NCI-H2227 treated with DMSO at 0.1 percent for 48 hours (cell line): Measurements from ENCODE around the gene FOXL3.
"Not testable (repeated sequence)": the region's sequence is repeated elsewhere in the genome, so short reads cannot be mapped to it uniquely, and the experiment has no call there.

Experiments used
- DNase-seq: peaks from one replicate; lab custom pipeline; 2025; lab: John Stamatoyannopoulos, UW

The FOXL3 gene

DNA sequence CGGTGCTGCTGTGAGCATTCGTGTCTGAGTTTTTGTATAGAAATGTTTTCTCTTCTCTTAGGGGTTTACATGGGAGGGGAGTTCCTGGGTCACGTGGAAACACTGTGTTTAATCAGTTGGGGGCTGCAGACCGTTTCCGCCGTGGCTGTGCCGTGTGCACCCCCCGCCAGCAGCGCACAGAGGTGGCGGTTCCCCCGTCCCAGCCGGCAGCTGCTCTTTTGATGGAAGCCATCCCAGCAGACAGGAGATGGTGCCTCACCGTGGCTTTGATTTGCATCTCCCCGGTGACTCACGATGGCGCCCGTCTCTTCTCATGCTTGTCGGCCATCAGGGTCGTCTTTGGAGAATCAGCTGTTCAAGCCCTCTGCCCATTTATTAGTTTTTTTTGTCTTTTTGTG is 34.9 kb upstream of the FOXL3 start:
- DNase-seq, result no peak

DNA sequence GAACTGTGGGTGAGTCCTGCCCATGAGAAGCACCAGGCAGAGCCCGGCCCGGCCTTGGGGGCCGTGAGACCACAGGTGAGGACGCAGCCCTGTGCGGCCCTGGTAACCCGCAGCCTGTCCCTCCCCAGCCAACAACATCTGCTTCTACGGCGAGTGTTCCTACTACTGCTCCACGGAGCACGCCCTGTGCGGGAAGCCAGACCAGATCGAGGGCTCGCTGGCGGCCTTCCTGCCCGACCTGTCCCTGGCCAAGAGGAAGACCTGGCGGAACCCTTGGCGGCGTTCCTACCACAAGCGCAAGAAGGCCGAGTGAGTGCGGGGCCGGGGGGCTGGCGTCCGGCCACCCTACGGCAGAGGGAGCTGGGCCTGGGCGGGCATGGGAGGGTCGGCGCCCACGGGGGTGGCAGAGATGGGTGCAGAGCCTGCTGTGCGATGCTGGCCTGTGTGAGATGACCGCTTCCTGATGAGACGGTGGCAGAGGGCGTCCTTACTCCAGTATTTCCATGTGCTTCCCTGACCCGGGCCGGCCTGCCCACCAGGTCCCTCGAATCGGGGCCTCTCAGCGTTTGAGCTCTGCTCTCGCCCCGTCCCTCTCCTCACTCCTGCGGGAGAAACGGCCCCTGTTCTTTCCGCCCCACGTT is 34.1 kb upstream of the FOXL3 start:
- no peak for DNase-seq

DNA sequence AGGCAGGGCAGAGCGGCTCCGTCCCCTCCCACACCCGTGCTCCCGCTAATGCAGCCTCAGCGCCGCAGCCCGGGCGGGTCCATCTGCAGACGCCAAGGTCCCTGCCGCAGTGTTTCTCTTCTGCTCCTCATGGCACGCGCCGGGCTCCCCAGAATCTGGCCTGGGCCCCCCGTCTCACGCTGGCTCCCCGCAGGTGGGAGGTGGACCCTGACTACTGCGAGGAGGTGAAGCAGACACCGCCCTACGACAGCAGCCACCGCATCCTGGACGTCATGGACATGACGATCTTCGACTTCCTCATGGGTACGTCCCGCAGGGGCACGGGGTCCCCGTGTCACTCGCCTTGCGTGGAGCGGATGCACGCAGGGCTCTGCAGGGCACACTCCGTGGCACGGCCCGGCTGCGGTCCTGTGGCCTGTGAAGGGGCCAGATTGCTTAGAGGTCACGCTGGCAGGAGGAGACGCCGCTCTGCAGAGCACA is 33.5 kb upstream of the FOXL3 start:
- no peak for DNase-seq

DNA sequence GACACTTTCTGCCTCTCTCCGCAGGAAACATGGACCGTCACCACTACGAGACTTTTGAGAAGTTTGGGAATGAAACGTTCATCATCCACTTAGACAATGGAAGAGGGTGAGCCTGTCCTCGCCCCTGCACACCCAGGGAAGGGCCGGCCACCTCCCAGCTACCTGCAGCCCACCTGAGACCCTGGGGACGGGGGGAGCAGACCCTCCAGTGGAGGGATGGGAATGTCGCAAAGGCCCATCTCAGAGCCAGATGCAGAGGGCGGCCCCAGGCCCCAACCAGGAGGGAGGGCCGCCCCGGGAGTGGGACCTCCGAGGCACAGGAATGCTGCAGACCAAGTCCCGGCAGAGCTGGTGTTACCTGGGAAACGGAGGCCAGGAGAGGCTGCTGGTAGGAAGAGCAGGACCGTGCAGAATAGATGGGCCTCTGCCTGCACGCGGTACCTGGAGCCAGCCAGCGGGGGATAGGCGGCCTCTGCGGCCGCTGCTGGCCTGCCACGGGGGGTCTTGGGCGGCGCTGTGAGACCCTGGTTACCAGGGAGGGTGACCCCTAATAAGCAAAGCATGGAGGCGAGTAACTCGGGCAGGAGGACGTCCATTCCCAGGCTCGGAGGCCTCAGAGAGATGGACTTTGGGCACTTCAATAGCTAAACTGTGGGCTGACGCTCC is 32.9 kb upstream of the FOXL3 start:
- DNase-seq, result no peak

DNA sequence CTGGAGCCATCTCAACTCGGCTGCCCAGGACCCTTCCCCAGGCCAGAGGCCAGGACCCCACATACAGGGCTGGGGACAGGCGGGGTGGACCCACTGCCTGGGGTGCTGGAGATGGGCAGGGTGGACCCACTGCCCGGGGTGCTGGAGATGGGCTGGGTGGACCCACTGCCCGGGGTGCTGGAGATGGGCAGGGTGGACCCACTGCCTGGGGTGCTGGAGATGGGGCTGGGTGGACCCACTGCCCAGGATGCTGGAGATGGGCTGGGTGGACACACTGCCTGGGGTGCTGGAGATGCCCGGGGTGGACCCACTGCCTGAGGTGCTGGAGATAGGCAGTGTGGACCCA is 32.4 kb upstream of the FOXL3 start:
- no peak for DNase-seq

DNA sequence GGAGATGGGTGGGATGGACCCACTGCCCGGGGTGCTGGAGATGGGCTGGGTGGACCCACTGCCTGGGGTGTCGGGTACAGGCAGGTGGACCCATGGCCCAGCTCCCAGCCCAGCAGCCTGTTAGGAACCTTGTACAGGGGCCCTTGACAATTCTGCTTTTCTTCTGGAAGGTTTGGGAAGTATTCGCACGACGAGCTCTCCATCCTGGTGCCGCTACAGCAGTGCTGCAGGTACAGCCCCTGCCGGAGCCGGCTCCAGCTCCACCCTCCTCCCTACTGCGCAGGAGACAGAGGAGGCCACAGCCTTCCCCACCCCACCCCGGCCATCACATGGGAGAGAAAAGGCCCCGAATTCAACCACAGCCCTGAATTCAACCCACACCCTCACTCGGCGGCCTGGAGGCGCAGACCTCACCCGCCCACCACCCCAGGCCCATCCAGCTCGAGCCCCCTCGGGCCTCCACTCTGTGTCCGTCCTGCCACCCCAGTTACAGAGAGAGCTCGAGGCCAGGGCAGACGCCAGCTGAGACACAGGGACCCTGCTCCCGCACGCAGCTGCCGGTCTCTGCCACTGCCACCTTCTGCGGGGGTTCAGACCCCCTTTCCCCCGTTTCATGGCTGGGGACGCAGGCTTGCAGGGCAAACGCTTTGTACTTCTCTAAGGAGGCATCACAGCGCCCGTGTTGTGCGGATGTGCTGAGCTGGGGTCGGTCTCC is 31.3 kb upstream of the FOXL3 start:
- no peak for DNase-seq

DNA sequence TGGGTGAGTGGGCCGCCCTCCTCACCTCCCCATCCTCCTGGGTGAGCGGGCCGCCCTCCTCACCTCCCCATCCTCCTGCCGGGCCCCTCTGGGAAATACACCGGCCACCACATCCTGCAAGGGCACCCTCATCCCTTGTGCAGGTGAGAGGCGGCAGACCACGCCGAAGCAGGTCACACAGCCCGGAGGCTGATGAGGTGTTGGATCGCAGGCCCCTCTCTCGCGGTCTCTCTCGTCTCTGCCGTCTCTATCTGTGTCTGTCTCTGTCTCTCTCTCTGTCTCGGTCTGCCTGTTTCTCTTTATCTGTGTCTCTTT is 30.8 kb upstream of the FOXL3 start:
- no peak for DNase-seq

DNA sequence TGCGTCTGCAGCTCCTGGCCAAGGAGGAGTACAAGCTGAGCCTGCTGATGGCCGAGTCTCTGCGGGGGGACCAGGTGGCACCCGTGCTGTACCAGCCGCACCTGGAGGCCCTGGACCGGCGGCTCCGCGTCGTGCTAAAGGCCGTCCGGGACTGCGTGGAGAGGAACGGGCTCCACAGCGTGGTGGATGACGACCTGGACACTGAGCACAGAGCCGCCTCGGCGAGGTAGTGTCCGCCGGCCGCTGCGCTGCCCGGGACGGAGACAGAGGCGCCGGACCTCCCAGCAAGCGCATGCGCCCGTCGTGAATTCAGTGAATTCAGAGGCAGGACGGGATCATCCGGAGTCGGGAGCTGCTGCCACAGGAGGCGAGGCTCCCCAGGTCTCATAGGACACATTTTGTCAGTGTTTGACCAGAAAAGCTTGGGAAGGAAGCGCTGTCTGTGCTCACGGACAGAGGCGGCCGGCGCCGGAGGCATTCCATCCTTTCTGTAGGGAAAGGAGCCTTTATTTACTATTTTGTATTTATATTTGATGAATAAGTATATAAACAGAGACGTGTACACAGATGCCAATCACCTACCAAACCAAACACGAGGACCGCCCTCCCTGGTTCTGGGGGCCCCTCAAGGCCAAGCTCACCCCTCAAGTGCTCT is 30.1 kb upstream of the FOXL3 start:
- DNase-seq, result no peak

DNA sequence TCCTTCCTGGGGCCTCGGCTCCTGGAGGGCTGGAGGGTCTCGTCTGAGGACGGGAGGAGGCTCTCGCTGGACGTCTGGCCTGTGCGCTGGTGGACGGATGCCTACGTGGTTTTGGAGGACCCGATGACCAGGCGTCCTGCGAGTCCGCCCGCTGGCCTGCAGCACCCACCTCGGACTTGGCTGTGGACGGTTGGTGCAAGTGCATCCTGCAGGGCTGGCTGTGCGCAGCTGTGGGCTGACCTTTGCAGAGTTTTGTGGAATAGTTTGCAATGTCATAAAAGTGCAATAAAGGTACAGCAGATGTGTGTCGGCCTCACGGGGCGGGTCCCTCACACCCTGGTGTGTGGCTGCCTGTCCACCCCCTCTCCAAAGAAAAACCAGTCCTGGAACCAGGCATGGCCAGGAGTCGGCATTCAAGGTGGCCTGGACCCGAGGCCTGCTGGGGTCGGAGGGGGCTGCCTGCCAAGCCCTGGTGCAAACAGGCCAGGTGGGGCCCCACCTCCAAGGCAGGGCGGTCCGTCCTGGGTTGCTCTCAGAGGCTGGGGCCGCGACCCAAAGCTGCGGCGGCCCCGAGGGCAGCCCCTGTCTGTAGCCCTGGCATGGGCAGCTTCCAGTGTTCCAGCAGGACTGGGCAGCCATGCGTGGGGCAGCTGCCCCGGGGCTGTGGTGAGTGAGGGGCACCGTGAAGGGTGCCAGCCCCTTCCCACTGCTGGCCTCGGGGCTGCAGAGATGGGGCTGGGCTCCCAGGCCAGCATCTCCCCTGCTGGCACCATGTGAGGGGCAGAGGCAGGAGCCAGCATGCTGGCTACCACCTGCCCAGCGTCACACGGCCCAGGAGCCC is 29.3 kb upstream of the FOXL3 start:
- DNase-seq, result no peak

DNA sequence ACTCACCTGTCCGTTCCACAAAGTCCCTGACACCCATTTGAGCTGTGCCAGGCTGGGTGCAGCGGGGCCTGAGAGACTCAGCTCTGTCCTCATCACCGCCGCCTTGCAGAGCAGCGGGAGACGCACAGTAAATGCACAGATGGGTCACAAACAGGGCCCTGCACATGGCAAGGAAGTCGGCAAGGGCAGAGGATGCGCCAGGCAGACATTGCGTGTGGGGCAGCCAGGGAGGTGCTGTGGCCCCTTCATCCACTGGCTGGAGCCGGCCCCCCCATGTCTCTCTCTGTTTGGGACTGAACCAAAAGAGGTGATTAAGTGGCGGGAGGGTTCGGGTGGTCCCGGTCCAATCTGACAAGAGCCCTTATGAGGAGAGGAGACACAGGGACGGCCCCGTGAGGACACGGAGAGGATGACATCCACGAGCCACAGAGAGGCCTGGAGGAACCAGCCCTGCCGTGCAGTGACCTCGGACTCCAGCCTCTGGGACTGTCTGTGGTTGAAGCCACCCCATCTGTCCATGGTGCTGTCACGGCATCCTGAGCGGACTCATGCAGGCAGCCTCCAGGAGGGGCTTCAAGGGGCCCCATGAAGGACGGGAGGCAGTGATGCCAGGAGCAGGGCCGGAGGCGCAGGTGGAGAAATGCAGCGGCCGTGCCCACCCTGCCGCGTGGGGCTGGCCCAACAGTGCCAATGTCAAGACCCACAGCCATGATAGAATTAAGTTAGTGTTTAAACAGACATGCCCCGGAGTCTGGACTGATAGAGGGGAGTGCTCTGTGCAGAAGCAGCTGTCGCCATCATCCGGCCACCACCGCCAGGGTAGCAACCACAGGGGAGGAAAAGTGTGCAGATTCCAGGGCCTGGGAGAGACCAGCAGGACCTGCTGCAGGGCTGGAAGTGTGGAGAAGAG is 28.4 kb upstream of the FOXL3 start:
- DNase-seq, result no peak

DNA sequence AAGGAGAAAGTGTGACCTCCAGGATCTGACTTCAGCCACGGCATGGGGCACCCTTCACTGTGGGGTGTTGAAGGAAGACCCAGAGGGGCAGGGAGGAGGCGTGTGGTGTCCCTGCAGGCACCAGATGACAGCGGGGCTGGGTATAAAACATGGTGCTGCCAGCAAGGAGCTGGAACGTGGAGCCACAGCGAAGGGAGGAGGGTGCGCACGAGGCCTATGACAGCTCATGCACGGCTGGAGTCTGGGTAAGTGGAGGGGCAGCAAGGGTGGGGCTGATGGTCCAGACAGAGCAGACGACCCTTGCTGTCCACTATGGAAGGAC is 27.8 kb upstream of the FOXL3 start:
- DNase-seq, result no peak

DNA sequence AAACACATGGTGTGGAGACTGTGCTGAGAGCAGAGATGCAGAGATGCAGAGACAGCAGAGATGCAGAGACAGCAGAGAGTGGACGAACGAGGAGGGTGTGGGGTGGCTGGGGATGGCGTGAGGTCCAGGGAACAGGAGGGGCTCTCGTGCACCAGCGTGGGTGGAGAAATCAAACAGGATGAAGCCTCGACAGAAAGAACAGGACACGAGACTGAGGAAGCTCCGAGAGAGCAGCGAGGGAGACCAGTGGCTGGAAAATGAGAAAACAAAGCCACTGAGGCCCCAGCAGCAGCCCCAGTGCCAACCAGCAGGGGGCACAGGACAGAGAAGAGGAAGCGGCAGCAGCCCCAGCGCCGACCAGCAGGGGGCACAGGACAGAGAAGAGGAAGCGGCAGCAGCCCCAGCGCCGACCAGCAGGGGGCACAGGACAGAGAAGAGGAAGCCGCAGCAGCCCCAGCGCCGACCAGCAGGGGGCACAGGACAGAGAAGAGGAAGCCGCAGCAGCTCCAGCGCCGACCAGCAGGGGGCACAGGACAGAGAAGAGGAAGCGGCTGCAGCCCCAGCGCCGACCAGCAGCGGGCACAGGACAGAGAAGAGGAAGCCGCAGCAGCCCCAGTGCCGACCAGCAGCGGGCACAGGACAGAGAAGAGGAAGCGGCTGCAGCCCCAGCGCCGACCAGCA is 27.2 kb upstream of the FOXL3 start:
- DNase-seq, result not testable (repeated sequence)

DNA sequence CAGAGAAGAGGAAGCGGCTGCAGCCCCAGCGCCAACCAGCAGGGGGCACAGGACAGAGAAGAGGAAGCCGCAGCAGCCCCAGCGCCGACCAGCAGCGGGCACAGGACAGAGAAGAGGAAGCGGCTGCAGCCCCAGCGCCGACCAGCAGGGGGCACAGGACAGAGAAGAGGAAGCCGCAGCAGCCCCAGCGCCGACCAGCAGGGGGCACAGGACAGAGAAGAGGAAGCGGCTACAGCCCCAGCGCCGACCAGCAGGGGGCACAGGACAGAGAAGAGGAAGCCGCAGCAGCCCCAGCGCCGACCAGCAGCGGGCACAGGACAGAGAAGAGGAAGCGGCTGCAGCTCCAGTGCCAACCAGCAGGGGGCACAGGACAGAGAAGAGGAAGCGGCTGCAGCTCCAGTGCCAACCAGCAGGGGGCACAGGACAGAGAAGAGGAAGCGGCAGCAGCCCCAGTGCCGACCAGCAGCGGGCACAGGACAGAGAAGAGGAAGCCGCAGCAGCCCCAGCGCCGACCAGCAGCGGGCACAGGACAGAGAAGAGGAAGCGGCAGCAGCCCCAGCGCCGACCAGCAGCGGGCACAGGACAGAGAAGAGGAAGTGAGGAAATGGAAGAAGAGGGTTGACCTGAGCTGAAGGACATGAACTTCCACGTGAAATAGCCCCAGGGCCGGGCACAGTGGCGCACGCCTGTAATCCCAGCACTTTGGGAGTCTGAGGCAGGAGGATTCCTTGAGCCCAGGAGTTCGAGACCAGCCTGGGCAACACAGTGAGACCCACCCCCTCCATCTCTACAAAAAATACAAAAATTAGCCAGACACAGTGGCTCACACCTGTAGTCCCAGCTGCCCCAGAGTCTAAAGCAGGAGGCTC is 26.3 kb upstream of the FOXL3 start:
- DNase-seq, result not testable (repeated sequence)

DNA sequence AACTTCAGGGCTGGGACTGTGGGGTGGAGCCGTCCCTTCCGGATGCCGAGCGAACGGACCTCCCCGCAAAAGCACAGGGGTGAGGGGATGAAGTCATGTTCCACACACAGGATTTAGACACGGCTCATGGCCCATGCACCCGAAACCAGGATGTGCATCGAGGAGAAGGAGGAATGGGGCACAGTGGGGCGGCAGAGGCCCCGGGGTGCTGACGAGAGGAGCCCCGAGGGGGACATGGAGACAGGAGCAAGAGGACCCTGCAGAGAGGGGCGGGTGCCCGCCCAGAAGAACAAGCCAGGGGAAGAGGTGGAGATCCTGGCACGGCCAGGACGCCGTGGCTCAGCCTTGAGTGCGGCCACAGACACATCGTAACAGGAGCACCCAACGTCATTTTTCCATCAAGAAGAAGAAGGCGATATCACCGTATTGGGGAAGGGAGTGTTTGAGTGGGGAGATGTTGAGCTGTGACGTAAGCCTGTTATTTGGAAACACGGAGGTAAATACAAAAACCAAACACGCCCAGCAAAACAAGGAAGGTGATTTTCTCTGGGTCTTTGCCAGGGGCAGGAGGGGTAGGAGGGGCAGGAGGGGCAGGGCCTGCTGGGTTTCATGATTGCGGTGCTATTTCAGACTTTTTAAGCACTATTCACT is 25.3 kb upstream of the FOXL3 start:
- no peak for DNase-seq

DNA sequence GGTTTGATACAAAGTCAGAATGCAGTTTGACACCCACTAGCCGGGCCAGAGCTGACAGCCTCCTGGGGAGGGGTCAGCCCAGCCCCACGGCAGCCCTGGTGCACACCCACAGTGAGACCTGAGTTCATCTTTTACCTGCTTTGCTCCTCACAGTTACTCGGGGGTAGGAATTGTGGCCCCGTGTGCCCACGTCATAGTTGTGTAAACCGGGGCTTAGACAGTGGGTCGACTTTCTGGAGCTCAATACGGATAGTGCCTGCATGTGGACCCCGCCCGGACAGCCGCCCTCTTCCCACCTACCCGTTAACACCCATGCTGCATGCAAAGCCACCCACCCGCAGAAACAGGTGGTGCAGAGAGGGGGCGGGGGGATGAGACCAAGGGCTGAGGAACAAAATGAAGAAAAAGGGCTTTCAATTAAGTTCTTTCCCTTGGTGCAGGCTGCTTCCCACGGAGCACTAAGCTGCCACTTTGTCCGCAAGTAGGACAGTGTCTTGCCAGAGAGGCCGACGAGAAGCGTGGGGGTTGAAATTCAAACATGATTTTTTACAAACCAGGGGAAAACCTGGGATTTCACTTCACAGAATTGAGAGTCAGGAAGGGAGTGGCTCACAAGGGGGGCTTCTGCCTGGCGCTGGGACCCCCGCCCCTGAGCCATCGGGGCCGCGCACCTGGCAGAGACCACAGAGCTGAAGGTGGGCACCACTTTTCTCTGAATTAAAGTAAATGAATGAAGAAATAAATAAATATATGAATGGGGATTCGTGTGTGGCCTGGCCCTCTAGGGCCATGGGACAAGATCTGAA is 24.6 kb upstream of the FOXL3 start:
- DNase-seq, result no peak

DNA sequence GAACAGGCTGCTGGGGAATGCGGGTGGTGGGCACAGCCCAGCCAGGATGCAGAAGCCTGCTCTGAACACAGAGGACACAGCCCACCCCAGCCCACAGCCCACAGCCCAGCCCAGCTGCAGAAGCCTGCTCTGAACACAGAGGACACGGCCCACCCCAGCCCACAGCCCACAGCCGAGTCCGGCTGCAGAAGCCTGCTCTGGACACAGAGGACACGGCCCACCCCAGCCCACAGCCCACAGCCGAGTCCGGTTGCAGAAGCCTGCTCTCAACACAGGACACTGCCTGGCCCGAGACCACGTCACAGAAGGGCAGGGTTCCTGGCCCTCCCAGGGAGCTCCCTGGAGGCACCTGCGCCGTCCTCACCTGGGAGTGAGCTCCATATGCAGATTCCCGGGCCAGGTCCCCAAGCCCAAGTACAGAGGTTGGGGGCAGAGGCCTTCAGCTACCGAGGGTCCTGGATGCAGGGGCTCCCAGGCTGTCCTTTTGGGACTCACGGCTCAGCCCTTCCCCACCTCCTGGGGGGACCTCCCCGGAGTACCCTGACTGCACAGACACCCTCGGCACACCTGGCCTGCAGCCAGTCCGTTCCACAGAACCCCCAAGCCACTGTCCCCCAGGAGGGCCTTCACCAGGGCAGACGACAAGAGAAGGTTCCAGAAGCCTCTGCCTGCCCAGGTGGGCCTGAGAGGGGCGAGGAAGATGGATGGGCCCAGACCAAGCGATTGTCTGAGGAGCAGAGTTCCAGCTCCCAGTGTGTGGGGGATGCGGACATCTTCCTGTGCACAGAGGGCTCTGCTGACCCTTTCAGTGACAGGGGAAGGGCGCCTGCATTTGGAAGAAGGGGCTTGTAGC is 23.7 kb upstream of the FOXL3 start:
- DNase-seq, result no peak
